Measurements from ENCODE around the gene SLC22A6.

Gene SLC22A6, protein sequence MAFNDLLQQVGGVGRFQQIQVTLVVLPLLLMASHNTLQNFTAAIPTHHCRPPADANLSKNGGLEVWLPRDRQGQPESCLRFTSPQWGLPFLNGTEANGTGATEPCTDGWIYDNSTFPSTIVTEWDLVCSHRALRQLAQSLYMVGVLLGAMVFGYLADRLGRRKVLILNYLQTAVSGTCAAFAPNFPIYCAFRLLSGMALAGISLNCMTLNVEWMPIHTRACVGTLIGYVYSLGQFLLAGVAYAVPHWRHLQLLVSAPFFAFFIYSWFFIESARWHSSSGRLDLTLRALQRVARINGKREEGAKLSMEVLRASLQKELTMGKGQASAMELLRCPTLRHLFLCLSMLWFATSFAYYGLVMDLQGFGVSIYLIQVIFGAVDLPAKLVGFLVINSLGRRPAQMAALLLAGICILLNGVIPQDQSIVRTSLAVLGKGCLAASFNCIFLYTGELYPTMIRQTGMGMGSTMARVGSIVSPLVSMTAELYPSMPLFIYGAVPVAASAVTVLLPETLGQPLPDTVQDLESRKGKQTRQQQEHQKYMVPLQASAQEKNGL

DNA sequence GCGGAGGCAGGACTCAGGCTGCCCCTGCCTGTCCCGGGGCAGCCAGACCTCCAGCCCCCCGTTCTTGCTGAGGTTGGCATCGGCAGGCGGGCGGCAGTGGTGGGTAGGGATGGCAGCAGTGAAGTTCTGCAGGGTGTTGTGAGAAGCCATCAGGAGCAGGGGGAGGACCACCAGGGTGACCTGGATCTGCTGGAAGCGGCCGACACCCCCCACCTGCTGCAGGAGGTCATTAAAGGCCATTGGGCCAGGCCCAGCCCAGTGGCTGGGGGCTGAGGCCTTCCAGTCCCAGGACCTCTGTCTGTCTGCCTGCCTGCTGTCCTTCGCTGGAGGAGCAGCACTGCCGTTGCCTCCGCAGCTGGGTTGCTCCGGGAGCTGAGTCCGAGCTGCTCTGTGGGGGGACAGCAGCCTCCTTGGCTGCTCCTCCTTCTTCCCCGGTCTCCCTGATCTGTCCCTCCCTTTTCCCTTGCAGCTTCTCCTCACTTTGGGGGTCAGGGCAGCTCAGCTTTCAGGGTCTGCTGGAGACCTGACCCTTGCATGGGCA is at the start of gene SLC22A6:
Gene SLC22A6 (minus strand): TSS at position 517 of the 541 bp plus-strand sequence. CDS start 277 bp downstream, at position 240.
- no peak for DNase-seq

DNA sequence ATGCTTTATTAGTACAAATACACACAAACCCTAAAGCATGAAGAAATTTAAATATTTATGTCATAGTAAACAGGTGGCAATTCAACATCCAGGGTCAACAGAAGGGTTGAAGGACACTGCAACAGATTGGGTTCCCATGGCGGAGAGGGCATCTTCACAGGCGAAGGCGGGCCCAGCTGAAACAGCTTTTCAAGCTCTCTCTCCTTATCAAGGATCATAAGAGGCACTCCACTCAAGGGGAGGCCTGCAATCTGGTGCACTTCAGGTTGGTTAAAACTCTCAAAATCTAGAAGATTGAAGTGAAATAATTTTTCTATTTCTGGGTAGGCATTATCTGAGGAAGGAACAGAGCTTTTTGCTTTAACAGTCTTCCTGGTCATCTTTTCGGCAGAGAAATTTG is 47.7 kb upstream of the SLC22A6 start:
- DNase-seq, result no peak

DNA sequence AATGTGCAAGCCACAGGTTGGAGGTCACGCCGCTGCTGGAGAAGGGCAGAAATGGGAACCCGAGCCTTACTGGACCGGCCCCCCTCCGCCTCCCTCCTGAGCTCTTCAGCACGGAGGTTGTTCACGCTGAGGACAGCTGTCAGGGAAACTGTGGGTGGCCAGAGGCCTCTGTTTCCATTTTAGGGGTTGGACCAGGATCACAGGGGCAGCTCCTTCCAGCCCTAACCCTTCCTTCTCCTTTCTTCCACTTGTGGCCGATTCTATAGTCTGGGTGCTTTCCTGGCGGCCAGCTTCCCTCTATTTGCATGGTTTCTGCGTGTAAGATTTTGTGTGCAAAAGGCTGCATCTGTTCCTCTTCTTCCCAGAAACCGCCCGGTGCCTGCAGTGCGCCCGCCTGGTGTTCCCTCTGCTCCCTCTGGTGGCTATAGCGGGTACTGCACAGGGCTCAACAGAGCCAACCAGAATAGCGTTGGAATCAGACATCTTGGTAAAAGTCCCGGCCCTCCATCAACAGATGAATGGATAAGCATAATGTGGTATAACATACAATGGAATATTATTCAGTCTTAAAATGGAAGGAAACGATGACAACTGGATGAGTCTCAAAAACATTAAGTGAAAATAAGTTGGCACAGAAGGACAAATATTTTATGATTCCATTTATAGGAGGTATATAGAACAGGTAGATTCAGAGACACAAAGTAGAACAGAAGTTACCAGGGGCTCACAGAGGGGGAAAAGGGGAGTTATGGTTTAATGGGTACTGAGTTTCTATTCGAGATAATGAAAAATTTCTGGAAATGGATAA is 39.3 kb upstream of the SLC22A6 start:
- peak; percentile 83 for DNase-seq

DNA sequence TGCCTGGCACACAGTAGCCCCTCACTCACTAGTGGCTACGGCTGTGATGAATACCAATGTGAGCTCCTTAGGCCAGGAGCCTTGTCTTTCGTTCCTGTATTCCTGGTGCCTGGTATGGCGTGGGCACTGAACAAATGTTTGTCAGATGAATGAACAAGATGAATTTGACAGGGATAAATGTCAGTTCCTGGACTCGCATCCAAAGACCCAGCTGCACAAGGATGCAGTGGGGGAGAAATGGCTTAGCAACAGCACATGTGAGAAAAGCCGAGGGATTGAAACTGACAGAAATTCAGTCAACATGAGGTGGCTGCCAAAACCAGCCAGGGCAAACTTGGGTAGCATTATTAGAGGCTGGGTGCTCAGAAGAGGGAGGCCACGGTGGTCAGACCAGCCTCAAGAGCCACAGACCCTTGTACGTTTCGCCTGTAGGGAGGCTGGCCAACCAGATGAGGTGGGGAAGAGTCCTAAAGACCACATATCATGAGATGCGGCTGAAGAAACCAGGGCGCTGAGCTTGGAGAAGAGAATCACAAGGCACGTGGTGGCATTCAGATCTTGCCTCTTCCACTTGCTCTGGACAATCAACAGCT is 38.6 kb upstream of the SLC22A6 start:
- no peak for DNase-seq

DNA sequence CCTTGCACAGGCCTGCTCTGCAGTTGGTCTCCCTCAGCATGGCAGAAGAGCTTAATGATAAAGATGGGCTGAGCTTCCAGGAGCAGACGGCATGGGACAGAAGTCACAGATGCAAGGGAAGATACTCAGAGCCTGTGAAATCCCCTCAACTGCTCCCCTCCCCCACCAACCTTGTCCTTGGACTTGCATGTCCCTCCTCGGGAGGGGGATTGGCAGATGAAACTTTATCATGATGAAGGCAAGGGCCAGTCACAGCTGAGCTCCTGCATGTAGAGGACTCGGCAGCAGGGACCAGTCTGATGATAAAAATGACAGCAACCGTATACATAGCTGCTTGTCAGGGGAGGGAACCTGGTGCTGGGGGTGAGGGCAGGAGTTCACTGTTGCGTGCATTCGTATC is 37.7 kb upstream of the SLC22A6 start:
- no peak for DNase-seq

DNA sequence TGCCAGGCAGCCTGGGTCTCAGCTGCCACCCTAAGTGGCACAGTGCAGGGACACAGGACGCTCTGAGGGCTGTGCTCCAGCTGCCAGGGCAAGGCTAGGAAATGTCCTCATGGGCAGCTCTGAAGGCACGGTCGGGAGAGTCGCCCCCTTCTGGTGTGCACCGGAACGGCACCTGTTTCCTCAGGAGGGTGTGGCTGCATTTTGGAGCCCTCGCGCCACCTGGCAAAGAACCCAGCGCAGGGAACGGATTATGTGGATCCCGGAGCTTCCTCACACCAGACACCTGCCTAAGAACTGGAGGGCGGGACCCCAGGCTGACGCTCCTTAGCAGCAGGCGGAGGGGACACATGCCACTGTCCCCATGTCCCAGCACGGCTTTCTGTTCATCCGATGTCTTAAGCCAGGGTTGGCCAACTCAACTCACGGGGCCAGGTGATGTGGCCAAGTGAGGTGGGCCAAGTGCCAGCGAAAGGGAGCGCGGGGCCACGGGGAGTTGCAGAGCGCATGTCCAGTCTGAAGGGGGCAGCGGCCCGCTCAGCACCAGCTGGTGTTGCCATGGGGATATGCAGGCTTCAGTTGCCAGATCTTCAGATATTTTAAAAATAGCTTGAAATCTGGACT is 36.0 kb upstream of the SLC22A6 start:
- peak; percentile 41 for DNase-seq

DNA sequence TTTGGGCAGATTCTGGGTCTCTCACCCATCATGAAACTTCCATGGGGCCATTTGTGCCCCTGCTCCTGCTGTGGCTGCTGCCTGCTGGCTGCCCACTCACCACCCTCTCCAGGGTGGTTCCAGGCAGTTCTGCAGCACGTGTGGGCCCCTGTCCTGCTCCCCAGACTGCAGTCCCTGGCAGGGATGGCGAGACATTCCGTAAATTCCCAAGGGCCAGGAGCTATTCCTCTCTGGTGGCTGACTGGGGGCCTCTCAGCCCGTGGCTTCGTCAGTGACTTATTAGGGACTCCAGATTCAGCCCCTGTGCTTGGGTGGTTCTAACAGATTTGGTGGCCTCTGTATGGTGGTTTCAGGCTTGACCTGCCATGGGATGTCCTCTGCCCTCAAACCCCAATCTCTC is 34.7 kb upstream of the SLC22A6 start:
- no peak for DNase-seq

DNA sequence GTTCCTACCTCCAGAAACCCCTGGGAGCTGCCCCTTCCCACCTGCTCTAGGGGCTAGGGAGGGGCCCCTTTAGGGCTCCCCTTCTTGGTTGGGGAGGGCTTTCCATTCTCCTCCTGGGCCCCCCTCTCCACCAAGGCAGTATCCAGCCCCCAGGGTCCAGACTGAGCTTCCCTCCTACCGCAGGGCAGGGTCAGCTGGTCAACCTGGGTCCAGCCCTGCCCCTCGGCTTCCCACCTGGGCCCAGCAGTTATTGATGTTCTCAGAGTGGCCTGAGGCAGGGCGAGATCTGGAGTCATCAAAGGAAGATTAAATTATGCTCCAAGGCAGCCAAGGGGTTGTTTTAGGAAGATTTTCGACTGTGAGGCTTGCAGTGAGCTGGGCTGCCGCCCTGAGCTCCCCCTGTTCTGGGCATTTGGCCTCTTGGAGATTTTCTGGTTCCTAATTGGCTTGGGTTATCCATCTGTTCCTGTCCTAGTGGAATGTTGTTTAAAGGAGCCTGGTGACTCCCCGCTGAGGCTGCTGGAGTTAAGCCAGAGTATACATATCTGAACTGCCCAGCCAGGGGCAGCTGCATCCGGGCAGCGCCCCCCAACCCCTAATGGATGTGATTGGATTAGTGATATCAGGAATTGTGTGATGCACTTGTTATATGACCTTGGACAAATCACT is 32.7 kb upstream of the SLC22A6 start:
- DNase-seq, result no peak

DNA sequence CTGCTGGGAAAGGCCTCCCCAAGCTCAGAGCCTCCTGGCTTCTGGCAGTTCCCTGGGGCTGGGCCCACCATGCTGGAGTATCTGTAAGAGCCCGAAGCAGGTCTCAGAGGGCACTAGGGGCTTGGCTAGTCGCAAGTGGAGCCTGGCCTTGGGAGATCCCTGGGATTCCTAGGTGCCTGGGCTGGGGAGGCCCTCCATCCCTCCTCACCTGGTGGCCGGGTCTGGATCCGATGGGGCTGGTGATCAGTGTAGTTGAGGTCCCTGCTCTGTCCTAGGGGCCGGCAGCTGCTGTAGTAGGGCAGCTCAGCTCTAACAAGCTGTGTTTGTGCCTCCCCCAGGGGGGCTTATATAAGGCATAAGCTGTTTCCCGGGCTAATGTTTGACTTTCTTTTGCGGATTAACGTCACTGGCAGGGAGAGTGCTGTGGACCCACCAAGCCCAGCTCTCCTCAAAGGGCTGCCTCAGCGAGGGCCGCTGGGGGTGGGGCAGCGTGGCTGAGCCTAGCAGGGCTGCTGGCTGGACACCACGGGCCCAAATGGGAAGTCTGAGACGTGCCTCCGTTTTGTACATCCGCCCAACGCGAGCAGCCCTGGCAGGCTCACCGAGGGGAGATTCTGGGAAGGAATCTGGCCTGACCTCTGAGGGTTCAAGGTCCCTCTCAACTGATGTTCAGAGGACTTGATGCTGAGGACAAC is 30.9 kb upstream of the SLC22A6 start, which contains the start of gene SLC22A8:
Gene SLC22A8 (minus strand): TSS at position 321 of the 695 bp plus-strand sequence. CDS start 883 bp downstream, outside the sequence.
- no peak for DNase-seq

DNA sequence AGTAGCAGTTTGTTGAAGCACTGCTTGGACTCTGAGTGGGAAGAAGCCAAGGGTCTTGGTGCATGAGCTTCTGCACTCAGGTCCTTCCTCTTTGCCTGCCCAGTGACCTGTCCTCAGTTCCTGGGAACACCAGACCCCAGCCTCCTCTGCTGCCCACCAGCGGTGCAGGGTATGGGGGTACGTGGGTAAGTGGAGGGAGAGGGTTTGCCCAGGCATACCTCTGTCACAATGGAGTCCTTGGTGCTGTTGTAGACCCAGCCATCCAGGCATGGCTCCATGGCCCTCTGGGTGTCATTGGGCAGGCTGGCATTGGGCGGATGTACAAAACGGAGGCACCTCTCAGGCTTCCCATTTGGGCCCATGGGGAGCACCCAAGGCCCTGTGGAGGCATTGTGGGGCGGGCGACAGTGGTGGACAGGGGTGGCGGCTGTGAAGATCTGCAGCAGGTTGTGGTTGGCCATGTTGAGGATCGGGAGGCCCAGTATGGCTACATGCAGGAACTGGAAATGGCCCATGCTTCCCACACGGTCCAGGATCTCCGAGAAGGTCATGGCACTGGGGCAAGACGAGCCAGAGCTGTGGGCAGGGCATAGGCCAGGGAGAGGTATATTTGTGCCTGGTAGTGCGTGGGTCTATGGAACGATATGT is 29.8 kb upstream of the SLC22A6 start:
- no peak for DNase-seq

DNA sequence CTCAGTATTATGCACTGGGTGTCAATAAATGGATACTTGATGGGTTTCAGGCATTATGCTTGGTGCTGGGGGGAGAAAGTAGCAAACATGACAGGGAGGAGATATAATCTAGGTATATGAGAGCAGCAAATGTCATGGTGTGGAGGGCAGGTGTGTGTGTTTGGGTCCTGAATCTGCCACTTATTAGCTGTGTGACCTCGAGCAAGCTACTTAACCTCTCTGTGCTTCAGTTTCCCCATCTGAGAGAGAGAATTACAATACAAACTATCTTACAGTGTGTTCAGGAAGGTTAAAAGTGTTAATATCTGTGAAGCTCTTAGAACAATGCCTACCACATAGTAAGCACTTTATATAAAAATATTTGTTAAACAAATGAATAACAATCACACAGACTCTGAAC is 28.1 kb upstream of the SLC22A6 start:
- DNase-seq, result no peak

DNA sequence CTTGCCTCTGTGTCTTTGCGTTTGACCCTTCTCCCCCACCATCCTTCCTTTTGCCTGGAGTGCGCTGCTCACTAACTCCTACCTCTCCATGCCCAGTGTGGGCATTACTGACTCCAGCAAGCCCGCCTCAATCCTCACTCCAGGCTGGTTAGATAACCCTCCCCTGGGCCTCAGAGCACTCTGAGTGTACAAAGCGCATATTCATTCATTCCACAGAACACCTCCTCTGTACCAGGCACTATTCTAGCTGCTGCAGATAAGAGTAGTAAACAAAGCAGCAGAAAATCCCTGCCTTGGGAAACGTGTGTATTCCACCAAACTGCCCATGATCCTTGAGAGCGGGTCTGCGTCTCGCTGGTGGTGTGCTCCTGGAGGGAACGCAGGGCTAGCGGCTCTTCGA is 27.7 kb upstream of the SLC22A6 start:
- no peak for DNase-seq

DNA sequence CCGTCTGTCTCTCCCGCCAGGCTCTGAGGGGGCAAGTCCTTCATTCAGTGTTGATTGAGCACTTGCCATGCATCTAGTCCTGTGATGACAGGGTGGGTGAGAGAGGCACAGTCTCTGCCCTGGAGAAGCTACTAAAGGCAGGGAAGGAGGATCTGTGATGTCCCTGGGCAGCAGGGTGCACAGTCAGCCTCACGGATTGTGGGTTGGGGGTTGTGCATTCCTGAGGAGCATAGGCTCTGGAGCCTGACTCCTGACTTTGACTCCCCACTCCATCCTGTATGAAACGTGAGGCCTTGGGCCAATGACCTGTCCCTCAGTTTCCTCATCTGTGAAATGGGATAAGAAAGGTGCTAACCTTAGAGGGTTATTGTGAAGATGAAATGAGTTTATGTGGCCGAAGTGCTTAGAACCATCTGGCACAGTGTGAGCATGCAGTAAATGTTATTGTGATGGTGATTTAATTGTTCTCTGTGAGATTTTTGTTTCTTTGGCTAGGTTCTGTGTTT is 26.2 kb upstream of the SLC22A6 start:
- no peak for DNase-seq

DNA sequence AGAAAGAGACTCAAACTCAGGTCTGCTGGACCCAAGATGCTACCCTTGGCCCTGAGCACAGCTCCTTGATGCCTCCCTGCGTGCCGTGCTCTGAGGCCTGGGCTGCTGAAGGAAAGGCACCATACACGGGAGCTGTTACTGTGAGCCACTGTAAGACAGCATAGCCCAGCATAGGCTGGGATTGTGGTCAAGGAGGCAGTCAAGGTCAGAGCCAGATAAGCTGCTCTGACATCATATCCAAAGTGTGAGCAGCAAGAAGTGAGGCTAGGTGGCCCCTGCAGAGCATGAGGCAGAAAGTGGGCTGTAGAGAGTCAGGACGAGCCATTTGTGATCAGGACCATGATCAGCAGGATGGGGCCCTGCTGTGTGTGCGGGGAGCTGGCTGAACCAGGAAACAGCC is 23.2 kb upstream of the SLC22A6 start:
- no peak for DNase-seq

DNA sequence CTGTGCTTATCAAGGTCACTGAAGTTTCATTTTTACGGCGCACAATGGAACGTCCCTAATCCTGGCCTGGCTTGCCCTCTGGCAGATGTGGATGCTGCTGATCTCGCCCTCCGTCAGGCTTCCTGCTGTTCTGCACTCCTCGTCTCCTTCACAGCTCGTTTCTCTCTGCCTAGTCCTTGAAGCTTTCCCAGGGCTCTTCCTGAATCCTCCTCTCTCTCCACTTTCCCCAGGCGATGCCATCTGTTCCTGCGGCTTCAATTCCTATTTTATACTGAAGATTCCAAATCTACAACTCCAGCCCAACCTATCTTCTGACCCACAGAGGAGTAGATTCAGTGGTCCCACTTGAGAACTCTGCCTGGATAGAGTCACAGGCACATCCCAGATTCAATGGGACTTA is 16.7 kb upstream of the SLC22A6 start:
- no peak for DNase-seq

DNA sequence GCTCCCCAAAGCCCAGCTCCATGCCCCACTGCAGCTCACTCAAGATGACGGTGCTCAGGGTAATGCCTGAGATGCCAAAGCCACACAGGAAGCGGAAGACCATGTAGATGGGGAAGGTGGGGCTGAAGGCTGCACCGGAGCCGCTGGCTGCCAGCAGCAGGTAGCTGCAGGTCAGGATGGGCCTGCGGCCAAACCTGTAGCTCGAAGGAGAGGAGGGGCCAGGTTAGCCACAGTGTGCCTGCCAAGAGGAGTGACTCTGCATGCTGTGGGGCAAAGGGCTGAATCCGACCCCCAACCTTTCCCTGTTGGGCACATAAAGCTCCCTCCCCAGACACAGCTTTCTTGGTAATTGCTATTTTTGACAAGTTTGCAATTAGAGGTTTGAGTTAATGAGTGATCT is 14.9 kb upstream of the SLC22A6 start:
- no peak for DNase-seq

DNA sequence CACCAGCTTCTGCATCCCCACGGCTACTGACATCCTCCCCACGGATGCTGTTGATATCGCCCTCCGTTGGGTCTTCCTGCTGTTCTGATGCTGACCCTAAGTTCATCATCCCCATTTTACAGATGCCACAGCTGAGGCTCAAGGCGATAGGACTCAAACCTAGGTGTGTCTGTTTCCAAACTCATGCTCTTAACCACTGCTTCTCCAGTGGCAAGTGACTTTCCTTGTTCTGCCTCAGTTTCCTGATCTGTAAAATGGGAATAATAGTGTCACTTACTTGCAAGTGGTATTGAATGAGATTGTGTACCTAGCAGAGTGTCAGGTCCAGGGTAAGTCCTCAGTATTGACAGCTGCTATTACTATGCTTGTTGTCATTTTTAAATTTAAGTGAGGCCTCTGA is 14.4 kb upstream of the SLC22A6 start:
- no peak for DNase-seq

DNA sequence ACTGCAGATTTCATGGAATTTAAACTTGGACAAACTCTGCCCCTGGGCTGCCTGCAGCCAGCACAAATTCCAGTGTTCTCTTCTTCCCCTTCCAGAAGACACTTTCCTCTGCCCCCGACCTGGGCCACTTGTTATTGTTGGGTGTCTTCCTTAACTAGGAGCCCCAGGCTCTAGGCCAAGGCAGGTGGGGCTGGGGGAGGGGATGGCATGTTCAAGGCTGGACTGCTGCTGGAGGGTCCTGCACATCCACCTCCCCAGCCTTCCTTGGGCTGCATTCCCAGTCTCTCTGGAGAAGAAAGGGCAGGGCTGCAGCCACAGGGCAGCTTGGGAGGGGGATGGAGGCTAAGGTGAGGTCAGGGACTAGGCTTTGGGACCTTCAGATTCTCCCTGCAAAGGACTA is 11.5 kb upstream of the SLC22A6 start:
- DNase-seq, result no peak

DNA sequence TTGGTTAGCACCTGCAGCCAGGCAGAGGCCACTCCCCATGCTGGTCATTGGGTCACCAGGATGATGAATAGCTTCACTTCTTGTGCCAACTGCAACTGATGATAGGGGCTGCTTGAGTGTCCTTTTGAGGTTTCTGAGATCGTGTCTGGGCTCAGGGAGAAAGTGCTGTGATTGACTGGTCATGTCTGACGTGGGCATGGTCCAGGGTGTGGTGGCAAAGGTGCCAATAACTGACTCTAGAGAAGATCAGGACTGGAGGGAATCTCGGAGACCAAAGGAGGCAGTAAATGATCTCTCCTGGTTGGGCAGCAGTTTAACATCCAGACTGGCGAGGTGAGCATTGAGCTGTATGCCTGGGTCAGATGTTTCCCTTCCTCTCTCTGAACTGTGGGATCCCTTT is 10.0 kb upstream of the SLC22A6 start:
- no peak for DNase-seq

DNA sequence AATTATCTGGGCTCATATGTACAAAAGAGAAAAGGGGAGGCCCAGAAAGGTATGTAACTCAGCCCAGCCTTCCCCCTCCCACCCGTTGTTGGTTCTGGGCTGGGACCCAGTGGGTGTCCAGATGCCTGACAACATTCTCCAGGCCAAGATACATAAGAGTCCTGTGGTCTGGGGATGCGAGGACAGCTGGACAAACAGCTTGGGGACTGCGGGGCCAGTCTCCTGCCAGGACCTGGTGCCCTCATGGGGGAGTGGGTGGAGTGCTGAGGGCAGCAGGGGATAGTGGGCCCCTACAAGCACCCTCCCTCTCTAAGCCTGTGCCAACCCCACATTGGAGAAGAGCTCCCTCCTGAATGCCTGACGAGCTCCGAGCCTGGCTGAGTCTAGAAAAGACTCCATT is 3.5 kb upstream of the SLC22A6 start:
- no peak for DNase-seq
